ENCODE results near the gene WDR11. TPM values are rescaled to one million over a fixed set of nuclear protein-coding genes. Genes with fewer than 3 reads are reported as not detected.

The WDR11 gene
- total RNA-seq, 4 donors from 2014 or later: 4.9 to 22.8 (median 7.8) TPM

- DNase-seq (no peak), ATAC-seq (no peak)
- H3K4me3 ChIP-seq: no peak overlapping the region
- H3K9me3 ChIP-seq: no peaks in the 10 kb centered on the region
- H3K36me3 ChIP-seq: no peaks in the 10 kb centered on the region
- no peak for TF ChIP-seq CTCF (IDR thresholded peaks at IDR 0.05 in 4 of 5, conservative IDR thresholded peaks at IDR 0.05 in 1 of 5)
- TF ChIP-seq POLR2A (IDR thresholded peaks at IDR 0.05): no peak
- H3K4me1 ChIP-seq: no peaks in the 10 kb centered on the region
- in situ Hi-C loops (cut with MboI; ENCODE audit: low sequenced_read_pairs in 4 of 4): no loop called here
- intact Hi-C loops (cut with DNase I; ENCODE audit: low total_unique reads): no loop called here
- no peak overlapping the region for H3K27ac ChIP-seq
- H3K27me3 ChIP-seq: no peaks in the 10 kb centered on the region
Observed at GRCh38 chr10:120838941-120839340, 12.2 kb upstream of the WDR11 start.

GRCh38 chr10:120841522-120842189 is 9.5 kb upstream of the WDR11 start:
- H3K36me3 ChIP-seq: no peaks in the 10 kb centered on the region
- intact Hi-C loops (cut with DNase I; ENCODE audit: low total_unique reads): no loop called here
- in situ Hi-C loops (cut with MboI; ENCODE audit: low sequenced_read_pairs in 4 of 4): no loop called here
- DNase-seq (no peak), ATAC-seq (no peak)
- no peak overlapping the region for H3K4me3 ChIP-seq
- no peak for TF ChIP-seq CTCF (IDR thresholded peaks at IDR 0.05 in 4 of 5, conservative IDR thresholded peaks at IDR 0.05 in 1 of 5)
- TF ChIP-seq POLR2A (IDR thresholded peaks at IDR 0.05): no peak
- no peaks in the 10 kb centered on the region for H3K4me1 ChIP-seq
- no peaks in the 10 kb centered on the region for H3K9me3 ChIP-seq
- no peaks in the 10 kb centered on the region for H3K27me3 ChIP-seq
- no peak overlapping the region for H3K27ac ChIP-seq

GRCh38 chr10:120854388-120854787 is 3.2 kb downstream of the WDR11 start:
- Histone ChIP-seq H3K36me3 (peaks cover 0 to 24% of the 10 kb centered on the region in 2 donors), H3K9me3 (no peaks in the 10 kb centered on the region), H3K4me1 (peaks cover 12 to 20% of the 10 kb centered on the region in 2 donors), H3K4me3 (no peak overlapping the region), H3K27me3 (no peaks in the 10 kb centered on the region), H3K27ac (no peak overlapping the region)
- in situ Hi-C loops (cut with MboI; ENCODE audit: low sequenced_read_pairs in 4 of 4) (no loop called here), intact Hi-C loops (cut with DNase I; ENCODE audit: low total_unique reads) (no loop called here)
- ATAC-seq (no peak), DNase-seq (no peak)
- no peak for TF ChIP-seq POLR2A (IDR thresholded peaks at IDR 0.05)
- TF ChIP-seq CTCF (IDR thresholded peaks at IDR 0.05 in 4 of 5, conservative IDR thresholded peaks at IDR 0.05 in 1 of 5): no peak

GRCh38 chr10:120861178-120861855 is 10.2 kb downstream of the WDR11 start:
- ATAC-seq: no peak
- TF ChIP-seq POLR2A (IDR thresholded peaks at IDR 0.05) (no peak), CTCF (IDR thresholded peaks at IDR 0.05 in 4 of 5, conservative IDR thresholded peaks at IDR 0.05 in 1 of 5) (no peak)
- intact Hi-C loops (cut with DNase I; ENCODE audit: low total_unique reads): no loop called here
- H3K4me3 ChIP-seq: no peak overlapping the region
- H3K4me1 ChIP-seq: no peaks in the 10 kb centered on the region
- no peak overlapping the region for H3K27ac ChIP-seq
- no peaks in the 10 kb centered on the region for H3K27me3 ChIP-seq
- no peaks in the 10 kb centered on the region for H3K9me3 ChIP-seq
- in situ Hi-C loops (cut with MboI; ENCODE audit: low sequenced_read_pairs in 4 of 4): no loop called here
- peaks cover 0 to 59% of the 10 kb centered on the region in 2 donors for H3K36me3 ChIP-seq
- no peak for DNase-seq
